ENCODE results near the gene PGLYRP1.

Gene PGLYRP1

DNA sequence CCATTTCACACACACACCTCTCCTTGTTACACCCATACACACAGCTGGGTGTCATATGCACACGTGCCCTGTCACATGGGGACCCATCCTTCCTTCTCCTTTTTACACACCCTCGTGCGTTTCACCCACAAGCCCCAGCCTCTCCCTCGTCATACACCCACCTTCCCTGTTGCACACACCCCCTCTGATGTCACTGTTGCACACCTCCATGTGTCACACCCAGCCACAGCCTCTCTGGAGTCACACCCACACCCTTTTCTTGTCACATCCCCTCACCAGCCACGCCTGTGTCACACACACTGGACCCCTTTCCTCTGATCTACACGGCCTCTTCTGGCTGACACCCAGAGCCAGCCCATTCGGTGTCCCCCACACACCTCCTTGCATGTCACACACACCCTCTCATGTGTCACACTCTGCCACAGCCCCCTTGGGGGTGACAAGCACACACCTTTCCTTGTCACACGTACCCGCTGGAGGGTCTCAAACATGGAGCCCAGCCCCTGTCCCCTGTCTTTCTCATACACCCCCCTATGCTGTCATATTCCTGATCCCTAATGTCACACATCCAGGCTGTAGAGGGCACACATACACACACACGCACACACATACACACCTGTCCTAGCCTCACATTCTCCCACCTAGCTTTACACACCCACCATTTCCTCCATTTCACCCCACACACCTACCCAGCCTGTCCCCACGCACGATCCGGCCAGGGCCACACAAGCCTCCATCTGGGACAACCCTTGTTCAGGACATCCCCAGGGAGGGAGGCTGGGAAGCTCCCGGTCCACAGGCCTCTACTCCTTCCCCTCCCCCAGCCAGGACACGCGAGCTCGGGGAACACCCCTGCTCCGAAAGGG lies 50.5 kb downstream of the PGLYRP1 start (continued):
- 0 out of 2 replicates have a peak, but pooled peaks have one; percentile 49 for TF ChIP-seq GLI4 (tag by site-specific recombination; IDR thresholded peaks at IDR 0.05)
- no peak for TF ChIP-seq ZNF544 (tag by site-specific recombination; IDR thresholded peaks at IDR 0.05)
- no peak for TF ChIP-seq ZNF473 (tag by site-specific recombination; IDR thresholded peaks at IDR 0.05)
- peak; percentile 89 for TF ChIP-seq EGR2 (tag by site-specific recombination; IDR thresholded peaks at IDR 0.05; ENCODE audit: low read depth)
- peak; percentile 39; the same call in 1 of the 2 replicates for TF ChIP-seq PATZ1 (tag by site-specific recombination; IDR thresholded peaks at IDR 0.05)
- no peak for TF ChIP-seq ZNF521 (tag by site-specific recombination; IDR thresholded peaks at IDR 0.05)
- 0 out of 2 replicates have a peak, but pooled peaks have one; percentile 14 for TF ChIP-seq ZNF792 (tag by site-specific recombination; IDR thresholded peaks at IDR 0.05)
- no peak for TF ChIP-seq ZNF223 (tag by site-specific recombination; IDR thresholded peaks at IDR 0.05)
- no peak for TF ChIP-seq ZNF449 (tag by site-specific recombination; IDR thresholded peaks at IDR 0.05)
- TF ChIP-seq, protein P1, sequence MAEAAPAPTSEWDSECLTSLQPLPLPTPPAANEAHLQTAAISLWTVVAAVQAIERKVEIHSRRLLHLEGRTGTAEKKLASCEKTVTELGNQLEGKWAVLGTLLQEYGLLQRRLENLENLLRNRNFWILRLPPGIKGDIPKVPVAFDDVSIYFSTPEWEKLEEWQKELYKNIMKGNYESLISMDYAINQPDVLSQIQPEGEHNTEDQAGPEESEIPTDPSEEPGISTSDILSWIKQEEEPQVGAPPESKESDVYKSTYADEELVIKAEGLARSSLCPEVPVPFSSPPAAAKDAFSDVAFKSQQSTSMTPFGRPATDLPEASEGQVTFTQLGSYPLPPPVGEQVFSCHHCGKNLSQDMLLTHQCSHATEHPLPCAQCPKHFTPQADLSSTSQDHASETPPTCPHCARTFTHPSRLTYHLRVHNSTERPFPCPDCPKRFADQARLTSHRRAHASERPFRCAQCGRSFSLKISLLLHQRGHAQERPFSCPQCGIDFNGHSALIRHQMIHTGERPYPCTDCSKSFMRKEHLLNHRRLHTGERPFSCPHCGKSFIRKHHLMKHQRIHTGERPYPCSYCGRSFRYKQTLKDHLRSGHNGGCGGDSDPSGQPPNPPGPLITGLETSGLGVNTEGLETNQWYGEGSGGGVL (tag by site-specific recombination; IDR thresholded peaks at IDR 0.05), result peak; percentile 63; the same call in 1 of the 2 replicates
- peak; percentile 37 for TF ChIP-seq KLF16 (tag by site-specific recombination; IDR thresholded peaks at IDR 0.05)
- no peak for TF ChIP-seq ZNF623 (tag by site-specific recombination; IDR thresholded peaks at IDR 0.05)
- no peak for TF ChIP-seq ZNF202 (tag by site-specific recombination; IDR thresholded peaks at IDR 0.05; ENCODE audit: borderline replicate concordance)
- no peak for TF ChIP-seq ZNF221 (tag by site-specific recombination; IDR thresholded peaks at IDR 0.05; ENCODE audit: borderline replicate concordance)
- TF ChIP-seq ZNF501 (tag by site-specific recombination; IDR thresholded peaks at IDR 0.05), result no peak
- TF ChIP-seq ZNF248 (tag by site-specific recombination; IDR thresholded peaks at IDR 0.05), result no peak
- TF ChIP-seq GFI1B (tag by site-specific recombination; IDR thresholded peaks at IDR 0.05), result no peak
- no peak for TF ChIP-seq SCRT1 (tag by site-specific recombination; IDR thresholded peaks at IDR 0.05; ENCODE audit: borderline replicate concordance)
- no peak for TF ChIP-seq ZBTB17 (tag by site-specific recombination; IDR thresholded peaks at IDR 0.05)
- TF ChIP-seq ZSCAN16 (tag by site-specific recombination; IDR thresholded peaks at IDR 0.05), result no peak
- no peak for TF ChIP-seq PRDM1 (tag by site-specific recombination; IDR thresholded peaks at IDR 0.05)
- no peak for TF ChIP-seq ZNF629 (tag by site-specific recombination; IDR thresholded peaks at IDR 0.05)
- no peak for TF ChIP-seq ZNF48 (tag by site-specific recombination; IDR thresholded peaks at IDR 0.05)
- 0 out of 2 replicates have a peak, but pooled peaks have one; percentile 10 for TF ChIP-seq ZBTB21 (tag by site-specific recombination; IDR thresholded peaks at IDR 0.05)
- TF ChIP-seq ZFP37 (tag by site-specific recombination; IDR thresholded peaks at IDR 0.05), result no peak
- no peak for TF ChIP-seq ZNF311 (tag by site-specific recombination; IDR thresholded peaks at IDR 0.05; ENCODE audit: borderline replicate concordance)
- no peak for TF ChIP-seq BCL11A (tag by site-specific recombination; IDR thresholded peaks at IDR 0.05; ENCODE audit: low read depth)
- no peak for TF ChIP-seq ZNF707 (tag by site-specific recombination; IDR thresholded peaks at IDR 0.05)
- TF ChIP-seq RBAK (tag by site-specific recombination; IDR thresholded peaks at IDR 0.05), result no peak
- no peak for TF ChIP-seq HOXC10 (CRISPR knock-in tag; IDR thresholded peaks at IDR 0.05)
- TF ChIP-seq, protein P2, sequence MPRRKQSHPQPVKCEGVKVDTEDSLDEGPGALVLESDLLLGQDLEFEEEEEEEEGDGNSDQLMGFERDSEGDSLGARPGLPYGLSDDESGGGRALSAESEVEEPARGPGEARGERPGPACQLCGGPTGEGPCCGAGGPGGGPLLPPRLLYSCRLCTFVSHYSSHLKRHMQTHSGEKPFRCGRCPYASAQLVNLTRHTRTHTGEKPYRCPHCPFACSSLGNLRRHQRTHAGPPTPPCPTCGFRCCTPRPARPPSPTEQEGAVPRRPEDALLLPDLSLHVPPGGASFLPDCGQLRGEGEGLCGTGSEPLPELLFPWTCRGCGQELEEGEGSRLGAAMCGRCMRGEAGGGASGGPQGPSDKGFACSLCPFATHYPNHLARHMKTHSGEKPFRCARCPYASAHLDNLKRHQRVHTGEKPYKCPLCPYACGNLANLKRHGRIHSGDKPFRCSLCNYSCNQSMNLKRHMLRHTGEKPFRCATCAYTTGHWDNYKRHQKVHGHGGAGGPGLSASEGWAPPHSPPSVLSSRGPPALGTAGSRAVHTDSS (tag by site-specific recombination; IDR thresholded peaks at IDR 0.05), result no peak
- no peak for TF ChIP-seq ZNF791 (tag by site-specific recombination; IDR thresholded peaks at IDR 0.05)
- peak; percentile 88 for TF ChIP-seq ZNF600 (tag by site-specific recombination; IDR thresholded peaks at IDR 0.05)

Measured in HEK293 (cell line).